Muscle layer of duodenum (tissue), 2 donors: ENCODE measurements around the gene AKT3.

Source experiments
- H3K27ac ChIP-seq: one replicate; pipeline ENCODE4 v1.7.0; 2013; ENCODE audit warnings: mild to moderate bottlenecking, low read length
- H3K27me3 ChIP-seq: one replicate; pipeline ENCODE4 v1.7.0; 2013; ENCODE audit warnings: low read depth, mild to moderate bottlenecking, control low read depth, low read length
- H3K36me3 ChIP-seq, 2 donors: one replicate each; pipeline ENCODE4 v1.7.0; 2013; ENCODE audit warnings: low read length in 2 of 2, control low read depth in 1 of 2, mild to moderate bottlenecking in 1 of 2; ENCODE audit not compliant: insufficient read depth in 2 of 2, control insufficient read depth in 1 of 2
- H3K4me1 ChIP-seq, 2 donors: one replicate each; pipeline ENCODE4 v1.7.0; 2013; ENCODE audit warnings: low read length in 2 of 2, mild to moderate bottlenecking in 2 of 2, control low read depth in 1 of 2, moderate library complexity in 1 of 2; ENCODE audit not compliant: insufficient read depth in 2 of 2, control insufficient read depth in 1 of 2
- H3K4me3 ChIP-seq, 2 donors: one replicate each; pipeline ENCODE4 v1.7.0; 2013; ENCODE audit warnings: low read length in 2 of 2, low read depth in 1 of 2, mild to moderate bottlenecking in 1 of 2
- H3K9me3 ChIP-seq, 2 donors: one replicate each; pipeline ENCODE4 v1.7.0; 2013; ENCODE audit warnings: low read length in 2 of 2, control low read depth in 1 of 2, mild to moderate bottlenecking in 1 of 2; ENCODE audit not compliant: control insufficient read depth in 1 of 2
- donor health status: healthy.

AKT3 gene

DNA sequence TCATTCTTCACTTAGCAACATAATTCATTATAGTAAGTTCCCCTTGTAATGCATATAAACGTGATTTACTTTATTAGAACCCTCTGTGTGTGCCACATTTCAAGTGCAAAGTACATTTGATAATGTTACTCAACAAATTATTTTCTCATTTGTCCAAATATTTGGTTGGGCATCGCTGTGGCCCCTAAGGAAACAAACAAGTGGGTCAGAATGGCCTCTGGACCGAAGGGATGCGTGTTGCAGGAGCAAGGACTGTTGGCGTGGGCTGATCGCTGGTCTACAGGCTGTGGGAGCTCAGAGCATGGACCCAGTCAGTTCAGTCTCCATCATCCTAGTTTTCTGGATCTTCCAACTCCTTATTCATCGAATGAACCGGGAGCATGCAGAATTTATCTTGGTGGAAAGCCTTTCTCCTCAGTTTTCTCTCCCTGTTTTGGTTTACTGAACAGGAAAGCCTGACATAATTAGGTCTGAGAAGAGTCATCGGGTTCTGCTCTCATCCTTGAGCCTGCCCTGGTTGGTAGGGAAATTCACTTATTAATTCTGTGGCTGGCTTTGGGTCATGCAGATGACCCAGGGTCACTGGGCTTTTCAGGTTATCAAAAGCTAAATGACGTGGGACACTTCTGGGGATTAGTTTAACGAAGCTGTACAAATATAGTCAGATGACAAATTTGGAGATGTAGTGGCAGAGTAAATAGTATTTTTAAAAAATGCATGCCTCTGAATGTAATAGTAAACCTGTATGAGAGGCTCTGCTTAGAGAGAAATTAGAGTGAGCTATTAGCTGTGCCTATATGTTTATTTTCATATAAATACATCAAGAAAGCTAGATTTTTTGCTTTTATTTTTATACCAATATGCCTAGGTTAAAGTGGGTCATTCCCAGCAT is 394.0 kb downstream of the AKT3 start:
- H3K9me3 ChIP-seq: no peaks in the 10 kb centered on the region
- H3K4me3 ChIP-seq: no peak overlapping the region
- no peaks in the 10 kb centered on the region for H3K27me3 ChIP-seq
- no peak overlapping the region for H3K27ac ChIP-seq
- H3K4me1 ChIP-seq: no peaks in the 10 kb centered on the region
- peaks cover 0 to 7% of the 10 kb centered on the region in 2 donors for H3K36me3 ChIP-seq

- no peak overlapping the region for H3K27ac ChIP-seq
- H3K4me1 ChIP-seq: no peaks in the 10 kb centered on the region
- no peak overlapping the region for H3K4me3 ChIP-seq
- H3K27me3 ChIP-seq: no peaks in the 10 kb centered on the region
- peaks cover 0 to 4% of the 10 kb centered on the region in 2 donors for H3K36me3 ChIP-seq
- H3K9me3 ChIP-seq: no peaks in the 10 kb centered on the region
Observed at GRCh38 chr1:243454328-243454997, 395.6 kb downstream of the AKT3 start.

- H3K36me3 ChIP-seq: peaks cover 0 to 4% of the 10 kb centered on the region in 2 donors
- H3K9me3 ChIP-seq: no peaks in the 10 kb centered on the region
- H3K27ac ChIP-seq: no peak overlapping the region
- no peaks in the 10 kb centered on the region for H3K27me3 ChIP-seq
- no peak overlapping the region for H3K4me3 ChIP-seq
- no peaks in the 10 kb centered on the region for H3K4me1 ChIP-seq
Observed at GRCh38 chr1:243452092-243452491, 398.0 kb downstream of the AKT3 start.

DNA sequence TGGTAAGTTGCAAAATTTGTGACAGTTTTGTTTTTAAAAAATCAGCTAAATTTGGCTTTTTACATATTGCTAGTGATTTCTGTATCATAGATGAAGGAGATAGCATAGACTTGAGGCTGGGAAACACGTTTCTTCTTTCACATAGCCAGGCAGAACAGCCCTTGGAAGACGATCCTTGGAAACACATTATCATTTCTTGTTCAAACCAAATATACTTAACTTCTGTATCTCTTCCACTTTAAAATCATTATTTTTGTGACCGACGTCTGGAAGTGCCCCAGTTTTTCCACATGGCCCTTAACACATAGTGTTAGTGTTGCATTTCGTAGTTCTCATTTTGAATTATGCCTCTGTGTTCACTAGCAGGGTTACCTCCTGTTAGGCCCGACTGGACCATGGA is 400.7 kb downstream of the AKT3 start:
- Histone ChIP-seq H3K4me1 (no peaks in the 10 kb centered on the region), H3K27ac (no peak overlapping the region), H3K36me3 (peaks cover 0 to 8% of the 10 kb centered on the region in 2 donors), H3K27me3 (no peaks in the 10 kb centered on the region), H3K4me3 (no peak overlapping the region), H3K9me3 (no peaks in the 10 kb centered on the region)

GRCh38 chr1:243447844-243448243 is 402.2 kb downstream of the AKT3 start:
- H3K27ac ChIP-seq: no peak overlapping the region
- H3K27me3 ChIP-seq: no peaks in the 10 kb centered on the region
- peaks cover 0 to 3% of the 10 kb centered on the region in 2 donors for H3K4me1 ChIP-seq
- no peaks in the 10 kb centered on the region for H3K9me3 ChIP-seq
- H3K36me3 ChIP-seq: peaks cover 0 to 4% of the 10 kb centered on the region in 2 donors
- H3K4me3 ChIP-seq: no peak overlapping the region

DNA sequence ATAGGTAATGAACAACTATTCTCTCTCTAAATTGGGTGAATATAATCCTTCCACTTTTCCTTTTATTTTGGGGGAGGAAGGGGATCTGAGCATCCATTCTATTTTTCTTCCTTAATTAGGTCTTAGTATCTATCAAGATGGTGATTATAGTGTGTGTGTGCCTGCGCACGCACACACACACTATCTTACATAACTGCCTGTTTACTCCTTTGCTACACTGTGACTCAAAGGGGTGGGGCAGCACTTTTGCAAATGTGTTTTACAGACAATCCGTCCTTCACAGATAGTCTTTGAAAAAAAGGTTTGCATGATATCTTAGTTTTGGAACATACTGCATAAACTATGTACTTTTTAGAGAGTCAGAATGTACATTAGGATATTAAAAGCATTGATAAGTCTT is 402.7 kb downstream of the AKT3 start:
- no peak overlapping the region for H3K27ac ChIP-seq
- H3K27me3 ChIP-seq: no peaks in the 10 kb centered on the region
- no peak overlapping the region for H3K4me3 ChIP-seq
- peaks cover 0 to 4% of the 10 kb centered on the region in 2 donors for H3K36me3 ChIP-seq
- H3K9me3 ChIP-seq: no peaks in the 10 kb centered on the region
- peaks cover 0 to 3% of the 10 kb centered on the region in 2 donors for H3K4me1 ChIP-seq

- H3K27ac ChIP-seq: no peak overlapping the region
- H3K36me3 ChIP-seq: peaks cover 0 to 4% of the 10 kb centered on the region in 2 donors
- peaks cover 0 to 3% of the 10 kb centered on the region in 2 donors for H3K4me1 ChIP-seq
- no peaks in the 10 kb centered on the region for H3K27me3 ChIP-seq
- no peak overlapping the region for H3K4me3 ChIP-seq
- H3K9me3 ChIP-seq: no peaks in the 10 kb centered on the region
Observed at GRCh38 chr1:243443557-243443956, 406.5 kb downstream of the AKT3 start.

- no peaks in the 10 kb centered on the region for H3K9me3 ChIP-seq
- peaks cover 0 to 4% of the 10 kb centered on the region in 2 donors for H3K36me3 ChIP-seq
- H3K4me1 ChIP-seq: peaks cover 0 to 3% of the 10 kb centered on the region in 2 donors
- H3K27ac ChIP-seq: no peak overlapping the region
- no peaks in the 10 kb centered on the region for H3K27me3 ChIP-seq
- no peak overlapping the region for H3K4me3 ChIP-seq
Observed at GRCh38 chr1:243441601-243442000, 408.4 kb downstream of the AKT3 start.

DNA sequence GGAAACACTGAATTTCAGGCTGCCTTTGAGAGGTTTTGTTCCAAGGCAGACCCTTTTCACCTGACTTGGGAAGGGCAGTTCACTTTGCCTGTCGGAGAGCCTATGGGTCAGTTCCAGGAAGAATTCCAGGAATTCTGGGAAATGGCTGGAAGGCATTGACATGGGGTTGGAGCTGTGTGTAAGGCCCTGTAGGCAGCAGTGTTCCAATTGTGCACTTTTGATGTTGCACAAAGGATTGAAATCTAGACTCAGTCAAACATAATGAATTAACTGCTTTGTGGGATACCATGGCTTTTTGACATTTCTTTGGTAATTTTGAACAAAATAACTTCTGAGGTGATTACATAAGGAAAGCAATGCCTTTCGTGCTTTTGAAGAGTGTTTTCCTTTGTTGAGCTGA is 409.6 kb downstream of the AKT3 start:
- Histone ChIP-seq H3K27ac (no peak overlapping the region), H3K9me3 (no peaks in the 10 kb centered on the region), H3K4me3 (no peak overlapping the region), H3K4me1 (peaks cover 0 to 3% of the 10 kb centered on the region in 2 donors), H3K36me3 (no peaks in the 10 kb centered on the region), H3K27me3 (no peaks in the 10 kb centered on the region)

DNA sequence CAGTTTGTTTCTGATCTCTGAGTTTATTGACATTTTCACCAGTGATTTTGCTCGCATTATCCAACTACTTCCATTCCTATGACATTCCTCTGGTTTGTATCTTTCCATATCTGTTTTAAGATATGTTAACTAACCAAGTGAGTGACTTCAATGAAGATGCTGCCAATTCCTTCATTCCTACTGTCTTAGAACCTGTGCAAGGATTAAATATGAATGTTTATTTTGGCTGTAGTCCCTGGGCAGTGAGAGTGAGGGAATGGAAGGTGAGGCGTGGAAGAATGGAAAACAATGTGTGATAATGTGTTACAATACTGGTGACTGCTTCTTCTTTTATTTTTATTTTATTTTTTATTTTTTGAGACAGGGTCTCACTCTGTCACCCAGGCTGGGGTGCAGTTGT is 411.2 kb downstream of the AKT3 start:
- Histone ChIP-seq H3K36me3 (no peaks in the 10 kb centered on the region), H3K9me3 (no peaks in the 10 kb centered on the region), H3K27ac (no peak overlapping the region), H3K27me3 (no peaks in the 10 kb centered on the region), H3K4me1 (peaks cover 0 to under 1% of the 10 kb centered on the region in 2 donors), H3K4me3 (no peak overlapping the region)
